Measurements from ENCODE around the gene DMKN.
A peak's percentile ranks its signal among the peaks of the same experiment; 100 is the strongest.

The DMKN gene

GRCh38 chr19:35517342-35517741 lies 3.9 kb upstream of the DMKN start:
- no peak for ATAC-seq
- H3K27me3 Mint-ChIP-seq = peaks cover 32% of the 10 kb centered on the region

DNA sequence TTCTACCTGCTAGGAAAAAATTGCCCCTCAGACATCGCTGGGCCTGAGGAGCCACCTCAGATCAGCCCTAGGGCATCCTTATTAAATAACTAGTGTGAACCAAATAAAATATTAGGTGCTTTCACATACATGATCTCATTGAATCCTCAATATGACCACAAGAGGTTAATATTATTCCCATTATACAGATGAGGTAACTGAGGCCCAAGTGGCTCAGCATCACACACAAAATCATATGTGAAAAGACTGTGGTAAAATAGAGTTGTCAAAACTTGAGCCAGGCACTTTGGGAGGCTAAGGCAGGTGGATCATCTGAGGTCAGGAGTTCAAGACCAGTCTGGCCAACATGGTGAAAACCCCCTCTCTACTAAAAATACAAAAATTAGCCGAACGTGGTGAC lies 2.9 kb upstream of the DMKN start:
- H3K4me3 Mint-ChIP-seq = no peak overlapping the region
- no peaks in the 10 kb centered on the region for H3K9me3 Mint-ChIP-seq
- ATAC-seq (no peak), DNase-seq (no peak)
- H3K27me3 Mint-ChIP-seq = peaks cover 42% of the 10 kb centered on the region
- peaks cover 2% of the 10 kb centered on the region for H3K4me1 Mint-ChIP-seq
- no peak overlapping the region for H3K27ac Mint-ChIP-seq

More at GRCh38 chr19:35517342-35517741, 3.9 kb upstream of the DMKN start:
- no peaks in the 10 kb centered on the region for H3K4me1 Mint-ChIP-seq
- no peaks in the 10 kb centered on the region for H3K9me3 Mint-ChIP-seq
- no peak for DNase-seq
- no peak overlapping the region for H3K27ac Mint-ChIP-seq
- no peak overlapping the region for H3K4me3 Mint-ChIP-seq

DNA sequence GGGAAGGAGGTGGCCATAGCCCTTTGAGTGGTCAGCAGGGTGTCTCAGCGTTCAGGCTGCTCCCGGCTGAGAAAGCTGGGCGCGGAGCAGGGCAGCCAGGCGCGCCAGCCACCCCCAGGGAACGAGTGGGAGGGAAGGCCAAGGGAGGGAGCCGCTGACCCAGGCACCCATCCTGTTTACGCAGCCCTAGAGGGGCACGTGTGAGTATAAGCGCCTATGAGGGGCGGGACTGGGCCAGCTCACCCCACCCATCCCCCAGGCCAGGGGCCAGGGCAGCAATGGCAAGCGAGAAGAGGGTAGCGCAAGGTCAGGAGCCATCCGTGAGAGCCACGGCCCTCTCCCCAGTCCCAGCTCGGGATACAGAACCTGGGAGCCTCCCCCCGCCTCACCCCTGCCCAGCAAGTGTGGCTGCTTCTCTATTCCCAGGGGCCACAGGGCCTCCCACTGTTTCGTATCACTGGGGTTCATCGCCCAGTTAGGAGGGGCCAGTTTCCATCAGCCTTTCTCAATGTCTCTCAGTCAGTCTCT lies 897 bp upstream of the DMKN start:
- peaks cover 56% of the 10 kb centered on the region for H3K27me3 Mint-ChIP-seq
- H3K4me1 Mint-ChIP-seq = peaks cover 22% of the 10 kb centered on the region
- ATAC-seq (no peak), DNase-seq (no peak)
- H3K27ac Mint-ChIP-seq = no peak overlapping the region
- no peaks in the 10 kb centered on the region for H3K9me3 Mint-ChIP-seq
- no peak overlapping the region for H3K4me3 Mint-ChIP-seq

GRCh38 chr19:35512831-35513627 lies 420 bp downstream of the DMKN start:
- Mint-ChIP-seq H3K27ac (no peak overlapping the region), H3K4me3 (no peak overlapping the region), H3K27me3 (peaks cover 64% of the 10 kb centered on the region), H3K4me1 (peaks cover 26% of the 10 kb centered on the region), H3K9me3 (no peaks in the 10 kb centered on the region)
- DNase-seq = no peak
- ATAC-seq = no peak

DNA sequence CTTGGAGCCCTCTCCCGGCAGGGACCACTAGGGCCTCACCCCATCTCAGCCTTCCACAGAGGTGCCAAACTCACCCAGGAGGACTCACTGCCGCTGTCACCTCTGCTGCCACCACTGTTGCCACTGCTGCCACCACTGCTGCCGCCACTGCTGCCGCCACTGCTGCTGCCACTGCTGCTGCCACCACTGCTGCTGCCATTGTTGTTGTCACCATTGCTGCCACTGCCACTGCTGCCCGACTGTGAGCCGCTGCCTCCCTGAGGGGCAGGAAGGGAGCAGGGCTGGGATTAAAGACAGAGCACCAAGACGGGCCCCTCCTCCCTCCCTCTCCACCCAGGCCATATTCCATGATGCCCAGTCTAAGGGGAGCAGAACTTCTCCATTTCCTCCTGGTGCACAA lies 2.1 kb downstream of the DMKN start:
- H3K4me3 Mint-ChIP-seq = no peak overlapping the region
- no peak for DNase-seq
- no peak overlapping the region for H3K27ac Mint-ChIP-seq
- H3K27me3 Mint-ChIP-seq = peaks cover 81% of the 10 kb centered on the region
- H3K9me3 Mint-ChIP-seq = no peaks in the 10 kb centered on the region
- H3K4me1 Mint-ChIP-seq = peaks cover 26% of the 10 kb centered on the region
- no peak for ATAC-seq

DNA sequence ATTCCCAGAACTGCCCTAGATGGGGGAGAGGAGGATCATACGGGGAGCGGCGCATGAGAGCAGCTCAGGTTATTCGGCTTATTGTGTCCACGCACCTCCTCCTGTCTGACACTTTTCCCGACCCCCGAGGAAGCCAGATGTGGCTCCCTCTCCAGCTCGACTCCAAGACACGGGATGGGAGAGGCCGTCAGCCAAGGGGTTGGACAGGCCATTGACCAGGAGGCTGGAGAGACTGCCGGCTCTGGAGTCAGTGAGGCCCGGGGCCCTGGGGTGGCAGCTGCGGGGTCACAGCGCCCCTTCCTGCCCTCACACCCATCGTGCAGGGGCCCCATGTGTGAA lies 2.9 kb downstream of the DMKN start:
- no peak for DNase-seq
- Mint-ChIP-seq H3K4me3 (peak overlapping the region; percentile 77 to 83), H3K4me1 (peaks cover 26% of the 10 kb centered on the region), H3K27ac (no peak overlapping the region), H3K9me3 (no peaks in the 10 kb centered on the region), H3K27me3 (peaks cover 89% of the 10 kb centered on the region)
- peak; percentile 21 for ATAC-seq

- DNase-seq (peak; percentile 74 to 75), ATAC-seq (peak; percentile 78)
- H3K4me3 Mint-ChIP-seq = peak overlapping the region; percentile 77 to 83
- peaks cover 26% of the 10 kb centered on the region for H3K4me1 Mint-ChIP-seq
- H3K27ac Mint-ChIP-seq = peak overlapping the region; percentile 49 to 78
- H3K9me3 Mint-ChIP-seq = no peaks in the 10 kb centered on the region
- H3K27me3 Mint-ChIP-seq = peaks cover 94% of the 10 kb centered on the region
These were observed 3.4 kb downstream of the DMKN start for GRCh38 chr19:35509861-35510625.

DNA sequence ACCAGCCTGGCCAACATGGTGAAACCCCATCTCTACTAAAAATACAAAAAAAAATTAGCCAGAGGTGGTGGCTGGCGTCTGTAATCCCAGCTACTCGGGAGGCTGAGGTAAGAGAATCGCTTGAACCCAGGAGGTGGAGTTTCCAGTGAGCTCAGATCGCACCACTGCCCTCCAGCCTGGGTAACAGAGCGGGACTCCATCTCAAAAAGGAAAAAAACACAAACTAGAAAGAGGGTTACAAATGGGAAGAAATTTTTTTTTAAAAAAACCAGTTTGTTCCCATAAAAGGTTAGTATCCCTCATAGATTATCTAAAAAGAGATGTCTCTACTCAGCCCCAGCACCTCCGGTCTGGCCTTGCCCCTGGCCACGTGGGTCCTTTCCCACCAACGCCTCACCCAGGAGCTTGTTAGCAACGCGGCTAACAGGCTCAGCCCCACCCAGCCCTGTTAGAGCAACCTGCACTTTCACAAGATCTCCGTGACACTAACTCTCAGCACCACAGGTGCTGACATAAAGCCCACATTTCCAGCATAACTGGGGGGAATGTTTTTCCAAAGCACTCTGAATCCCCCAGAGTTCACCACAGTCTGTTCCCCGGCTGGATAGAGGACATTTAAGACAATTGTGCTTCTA lies 4.3 kb downstream of the DMKN start:
- DNase-seq (peak; percentile 20 to 36), ATAC-seq (peak; percentile 80)
- H3K4me3 Mint-ChIP-seq = peak overlapping the region; percentile 77 to 83
- H3K27me3 Mint-ChIP-seq = peaks cover 91% of the 10 kb centered on the region
- H3K4me1 Mint-ChIP-seq = peaks cover 26% of the 10 kb centered on the region
- no peaks in the 10 kb centered on the region for H3K9me3 Mint-ChIP-seq
- no peak overlapping the region for H3K27ac Mint-ChIP-seq

DNA sequence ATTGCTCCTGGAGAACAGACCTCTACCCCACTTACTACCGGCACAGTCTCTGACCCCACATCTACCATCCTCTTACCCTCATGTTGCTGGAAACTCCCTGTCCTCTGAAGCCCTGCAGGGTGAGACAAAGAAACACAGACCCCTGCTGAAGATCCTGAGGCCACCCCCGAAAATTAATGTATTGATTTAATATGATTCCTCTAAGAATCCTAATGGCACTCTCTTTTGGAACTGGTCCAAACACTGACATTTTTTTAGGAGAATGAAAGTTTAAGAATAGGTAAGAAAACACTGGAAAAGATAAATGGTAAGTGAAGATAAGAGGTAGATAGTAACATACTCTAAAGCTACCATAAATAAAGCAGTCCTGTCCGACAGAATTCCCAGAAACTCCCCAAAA lies 5.3 kb downstream of the DMKN start:
- Mint-ChIP-seq H3K4me3 (no peak overlapping the region), H3K27me3 (peaks cover 83% of the 10 kb centered on the region), H3K27ac (no peak overlapping the region), H3K4me1 (peaks cover 26% of the 10 kb centered on the region), H3K9me3 (no peaks in the 10 kb centered on the region)
- DNase-seq = no peak
- ATAC-seq = no peak

DNA sequence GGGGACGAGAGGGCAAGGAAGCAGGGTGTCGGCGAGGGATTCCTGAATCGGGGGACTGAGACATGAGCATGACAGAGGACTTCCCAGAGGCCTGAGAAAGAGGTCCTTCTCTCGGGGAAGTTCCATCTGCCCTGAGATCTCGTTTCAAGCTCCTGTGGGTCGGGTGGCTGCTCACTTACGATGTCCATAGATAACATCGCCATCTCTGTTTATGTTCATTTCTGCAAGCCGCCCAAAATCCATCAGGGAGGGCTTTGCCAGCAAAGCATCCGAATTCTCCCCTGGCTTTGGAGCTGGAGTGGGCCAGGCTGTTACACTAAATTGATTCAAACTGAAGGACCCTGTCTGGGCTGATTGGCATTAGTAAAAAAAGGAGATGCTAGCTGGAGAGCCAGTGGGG lies 5.9 kb downstream of the DMKN start:
- Mint-ChIP-seq H3K4me1 (peaks cover 26% of the 10 kb centered on the region), H3K27me3 (peaks cover 83% of the 10 kb centered on the region), H3K4me3 (no peak overlapping the region), H3K9me3 (no peaks in the 10 kb centered on the region), H3K27ac (no peak overlapping the region)
- ATAC-seq (no peak), DNase-seq (no peak)

GRCh38 chr19:35506011-35506410 lies 7.4 kb downstream of the DMKN start:
- Mint-ChIP-seq H3K27ac (peak overlapping the region in 1 of 2 donors; percentile 5), H3K9me3 (no peaks in the 10 kb centered on the region), H3K4me1 (peaks cover 21% of the 10 kb centered on the region), H3K4me3 (no peak overlapping the region), H3K27me3 (peaks cover 67% of the 10 kb centered on the region)
- no peak for ATAC-seq
- no peak for DNase-seq

- no peaks in the 10 kb centered on the region for H3K9me3 Mint-ChIP-seq
- ATAC-seq (no peak), DNase-seq (no peak)
- H3K4me1 Mint-ChIP-seq = no peaks in the 10 kb centered on the region
- H3K27ac Mint-ChIP-seq = no peak overlapping the region
- peaks cover 35% of the 10 kb centered on the region for H3K27me3 Mint-ChIP-seq
- no peak overlapping the region for H3K4me3 Mint-ChIP-seq
These were observed 10.7 kb downstream of the DMKN start for GRCh38 chr19:35502751-35503150.

DNA sequence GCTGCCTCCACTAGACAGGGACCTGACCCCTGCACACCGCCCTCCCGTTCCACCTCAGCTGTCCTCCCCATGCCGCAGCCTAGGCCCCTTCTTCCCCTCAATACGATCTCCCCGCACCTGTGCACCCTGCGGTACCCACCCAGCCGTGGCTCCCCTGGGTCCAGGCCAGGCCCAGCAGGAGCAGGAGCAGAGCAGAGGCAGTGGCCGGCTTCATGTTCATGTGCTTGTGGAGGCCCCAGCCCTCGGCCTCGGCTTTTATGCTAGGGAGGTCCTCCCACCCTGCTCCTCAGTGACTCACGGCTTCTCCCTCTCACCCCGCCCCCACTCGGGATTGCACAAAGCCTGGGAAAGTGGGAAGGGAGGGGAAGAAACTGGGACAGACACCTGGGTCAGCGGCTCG lies 11.8 kb downstream of the DMKN start:
- H3K27ac Mint-ChIP-seq = no peak overlapping the region
- H3K27me3 Mint-ChIP-seq = peaks cover 24% of the 10 kb centered on the region

DNA sequence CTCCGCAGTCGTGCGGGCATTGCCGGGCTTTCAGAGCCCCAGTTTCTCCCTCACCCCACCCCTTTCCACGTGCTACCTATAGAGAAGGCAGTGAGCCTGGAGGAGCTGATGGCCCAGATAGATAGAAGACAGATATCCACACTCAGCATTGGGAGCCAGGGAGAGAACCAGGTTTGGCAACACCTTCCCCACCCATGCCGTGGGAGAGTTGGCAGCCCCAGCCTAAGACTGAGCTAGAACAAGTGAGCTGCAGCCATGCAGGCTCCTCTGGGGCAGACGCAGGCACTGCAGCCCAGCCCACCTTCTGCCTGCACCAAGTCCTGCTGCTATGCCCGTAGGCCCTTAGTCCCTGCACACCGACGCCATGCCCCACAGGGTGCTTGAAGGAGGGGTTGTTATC lies 12.8 kb downstream of the DMKN start:
- peaks cover 1% of the 10 kb centered on the region for H3K4me1 Mint-ChIP-seq
- H3K27me3 Mint-ChIP-seq = peaks cover 13% of the 10 kb centered on the region
- no peak for ATAC-seq
- DNase-seq = no peak
- H3K27ac Mint-ChIP-seq = no peak overlapping the region
- no peak overlapping the region for H3K4me3 Mint-ChIP-seq
- H3K9me3 Mint-ChIP-seq = no peaks in the 10 kb centered on the region

More for the DNA sequence above, 11.8 kb downstream of the DMKN start:
- Mint-ChIP-seq H3K4me3 (no peak overlapping the region), H3K4me1 (no peaks in the 10 kb centered on the region), H3K9me3 (no peaks in the 10 kb centered on the region)
- no peak for ATAC-seq
- no peak for DNase-seq

GRCh38 chr19:35498984-35499527 lies 14.4 kb downstream of the DMKN start:
- peaks cover 11% of the 10 kb centered on the region for H3K4me1 Mint-ChIP-seq
- peaks cover 10% of the 10 kb centered on the region for H3K27me3 Mint-ChIP-seq

More at GRCh38 chr19:35498984-35499527, 14.4 kb downstream of the DMKN start:
- H3K4me3 Mint-ChIP-seq = no peak overlapping the region
- no peaks in the 10 kb centered on the region for H3K9me3 Mint-ChIP-seq
- ATAC-seq = no peak
- no peak overlapping the region for H3K27ac Mint-ChIP-seq
- DNase-seq = no peak

Measured in stimulated activated naive CD8-positive, alpha-beta T cell treated with anti-CD3 and anti-CD28 coated beads, Interleukin-15, amount 100 ng/mL, for 72 hours (primary cell).